CD4-positive, alpha-beta T cell treated with Interleukin-6 at 100 ng/mL for 8 hours (primary cell): Measurements from ENCODE around the gene PLEKHA8.

ENCODE experiments used
- DNase-seq: peaks from one replicate; pipeline ENCODE4 v3.0.0-alpha.2; 2020; ENCODE audit warnings: mixed read lengths, low spot score

PLEKHA8 gene

GRCh38 chr7:30146127-30146612 is 118.0 kb downstream of the PLEKHA8 start:
- DNase-seq, result no peak

- DNase-seq, result no peak
These were observed 119.0 kb downstream of the PLEKHA8 start for GRCh38 chr7:30147223-30147622.

GRCh38 chr7:30147785-30148184 is 119.6 kb downstream of the PLEKHA8 start:
- DNase-seq, result no peak

GRCh38 chr7:30148426-30148825 is 120.2 kb downstream of the PLEKHA8 start:
- DNase-seq, result no peak

GRCh38 chr7:30148951-30149459 is 120.8 kb downstream of the PLEKHA8 start:
- DNase-seq, result peak; percentile 51

- no peak for DNase-seq
These were observed 121.5 kb downstream of the PLEKHA8 start for GRCh38 chr7:30149640-30150272.

GRCh38 chr7:30150711-30151110 is 122.5 kb downstream of the PLEKHA8 start:
- DNase-seq, result no peak

- no peak for DNase-seq
These were observed 125.9 kb downstream of the PLEKHA8 start for GRCh38 chr7:30154111-30154587.

- no peak for DNase-seq
These were observed 127.3 kb downstream of the PLEKHA8 start for GRCh38 chr7:30155481-30155880.

- DNase-seq, result peak; percentile 52
These were observed 129.0 kb downstream of the PLEKHA8 start for GRCh38 chr7:30157204-30157603.

GRCh38 chr7:30159163-30159562 is 131.0 kb downstream of the PLEKHA8 start:
- DNase-seq, result no peak

GRCh38 chr7:30159698-30160143 is 131.5 kb downstream of the PLEKHA8 start:
- DNase-seq, result no peak

GRCh38 chr7:30160329-30160728 is 132.1 kb downstream of the PLEKHA8 start:
- DNase-seq, result no peak

- DNase-seq, result no peak
These were observed 133.9 kb downstream of the PLEKHA8 start for GRCh38 chr7:30162133-30162532.

- no peak for DNase-seq
These were observed 134.5 kb downstream of the PLEKHA8 start for GRCh38 chr7:30162622-30163124.

- DNase-seq, result no peak
These were observed 135.2 kb downstream of the PLEKHA8 start for GRCh38 chr7:30163231-30163894.

GRCh38 chr7:30164567-30164966 is 136.4 kb downstream of the PLEKHA8 start:
- DNase-seq, result no peak

GRCh38 chr7:30165590-30165989 is 137.4 kb downstream of the PLEKHA8 start:
- no peak for DNase-seq

- no peak for DNase-seq
These were observed 138.1 kb downstream of the PLEKHA8 start for GRCh38 chr7:30166155-30166840.

GRCh38 chr7:30166841-30167235 is 138.6 kb downstream of the PLEKHA8 start:
- DNase-seq, result no peak

- no peak for DNase-seq
These were observed 139.7 kb downstream of the PLEKHA8 start for GRCh38 chr7:30167901-30168300.

GRCh38 chr7:30168835-30169573 is 140.8 kb downstream of the PLEKHA8 start:
- no peak for DNase-seq
